SU-DHL-6 (cell line): ENCODE measurements around the gene DOK7.

Source experiments
- H2AFZ ChIP-seq: fragments of 200-600 bp; sonication (generic); 2 replicates; pipeline ENCODE4 v1.6.1; 2014; ENCODE audit warnings: low read depth, mild to moderate bottlenecking, moderate library complexity, mixed read lengths, antibody characterized with exemption, low read length; ENCODE audit not compliant: severe bottlenecking
- H3F3A ChIP-seq: fragments of 200-600 bp; shearing (Covaris generic); 2 replicates; pipeline ENCODE4 v1.6.0; 2016; ENCODE audit warnings: antibody characterized with exemption, mild to moderate bottlenecking; ENCODE audit not compliant: insufficient read depth
- H3K27ac ChIP-seq: fragments of 200-600 bp; sonication (generic); 2 replicates; pipeline ENCODE4 v1.5.1; 2016; ENCODE audit warnings: low read depth, mild to moderate bottlenecking, low read length, moderate library complexity, mixed read lengths
- H3K27me3 ChIP-seq: fragments of 200-600 bp; sonication (generic), shearing (Covaris generic); 2 replicates; pipeline ENCODE4 v1.6.0; 2014; ENCODE audit warnings: mild to moderate bottlenecking, low read length
- H3K36me3 ChIP-seq: fragments of 200-600 bp; sonication (generic); 2 replicates; pipeline ENCODE4 v1.6.1; 2014; ENCODE audit warnings: mild to moderate bottlenecking, low read length, mixed read lengths
- H3K4me2 ChIP-seq: fragments of 300-600, 200-600 bp; shearing (Covaris generic), sonication (generic); 2 replicates; pipeline ENCODE4 v1.6.0; 2014; ENCODE audit warnings: low read length, low read depth, mild to moderate bottlenecking; ENCODE audit not compliant: poor library complexity, severe bottlenecking
- H3K4me3 ChIP-seq: fragments of 200-600 bp; sonication (generic); 2 replicates; pipeline ENCODE4 v1.5.1; 2014; ENCODE audit warnings: antibody characterized with exemption, low read length, mild to moderate bottlenecking, mixed read lengths; ENCODE audit not compliant: insufficient read depth, poor library complexity, severe bottlenecking
- H3K79me2 ChIP-seq: fragments of 200-600 bp; sonication (generic); 2 replicates; pipeline ENCODE4 v1.6.1; 2014; ENCODE audit warnings: mild to moderate bottlenecking, low read length, moderate library complexity; ENCODE audit not compliant: insufficient read depth
- H3K9ac ChIP-seq: fragments of 200-600 bp; sonication (generic); 2 replicates; pipeline ENCODE4 v1.7.0; 2014; ENCODE audit warnings: mild to moderate bottlenecking, low read length
- H3K9me2 ChIP-seq: fragments of 200-600 bp; sonication (generic); replicated peaks from 2 replicates; pipeline ENCODE4 v1.6.1; 2014; ENCODE audit warnings: low read length; ENCODE audit not compliant: insufficient read depth
- H3K9me3 ChIP-seq: fragments of 200-600 bp; sonication (generic); 2 replicates; pipeline ENCODE4 v1.6.1; 2014; ENCODE audit warnings: low read length, mixed read lengths; ENCODE audit not compliant: insufficient read depth
- H4K20me1 ChIP-seq: fragments of 200-600 bp; sonication (generic); 2 replicates; pipeline ENCODE4 v1.6.1; 2014; ENCODE audit warnings: low read depth, mild to moderate bottlenecking, antibody characterized with exemption, low read length, moderate library complexity, mixed read lengths
- CTCF ChIP-seq: fragments of 200-600 bp; sonication (generic); IDR thresholded peaks from one replicate; pipeline ENCODE4 v1.5.1; 2017; ENCODE audit warnings: antibody characterized with exemption, mild to moderate bottlenecking, low read length, moderate library complexity; ENCODE audit not compliant: insufficient read depth, poor library complexity, severe bottlenecking
- EZH2phosphoT487 ChIP-seq: fragments of 200-600 bp; sonication (generic), shearing (Covaris generic); conservative IDR thresholded peaks from 2 replicates; pipeline ENCODE4 v1.6.1; 2018; ENCODE audit warnings: mild to moderate bottlenecking, antibody characterized with exemption, low read length, moderate library complexity, mixed read lengths

Gene DOK7

GRCh38 chr4:3493720-3494461 is 30.8 kb downstream of the DOK7 start:
- Histone ChIP-seq H3K4me2 (no peak overlapping the region), H2AFZ (no peak overlapping the region), H3K27ac (no peak overlapping the region), H3K9ac (no peak overlapping the region), H3K9me3 (no peaks in the 10 kb centered on the region), H3K9me2 (no peaks in the 10 kb centered on the region), H3K36me3 (no peaks in the 10 kb centered on the region), H3F3A (no peaks in the 10 kb centered on the region), H3K4me3 (no peak overlapping the region), H3K79me2 (no peaks in the 10 kb centered on the region), H3K27me3 (no peaks in the 10 kb centered on the region), H4K20me1 (no peaks in the 10 kb centered on the region)
- TF ChIP-seq CTCF (no peak), EZH2phosphoT487 (no peak)

- no peak overlapping the region for H3K9ac ChIP-seq
- no peaks in the 10 kb centered on the region for H3K9me3 ChIP-seq
- H3K4me3 ChIP-seq, result no peak overlapping the region
- no peaks in the 10 kb centered on the region for H4K20me1 ChIP-seq
- H3K27me3 ChIP-seq, result no peaks in the 10 kb centered on the region
- H3K27ac ChIP-seq, result no peak overlapping the region
- no peak overlapping the region for H3K4me2 ChIP-seq
- no peaks in the 10 kb centered on the region for H3K36me3 ChIP-seq
- no peaks in the 10 kb centered on the region for H3K79me2 ChIP-seq
- H3F3A ChIP-seq, result no peaks in the 10 kb centered on the region
- H2AFZ ChIP-seq, result no peak overlapping the region
- H3K9me2 ChIP-seq, result no peaks in the 10 kb centered on the region
- TF ChIP-seq CTCF (no peak), EZH2phosphoT487 (no peak)
These were observed 31.4 kb downstream of the DOK7 start for GRCh38 chr4:3494462-3494871.

- Histone ChIP-seq H3K27ac (no peak overlapping the region), H4K20me1 (no peaks in the 10 kb centered on the region), H3K27me3 (no peaks in the 10 kb centered on the region), H3K9me3 (no peaks in the 10 kb centered on the region), H3K36me3 (no peaks in the 10 kb centered on the region), H3F3A (no peaks in the 10 kb centered on the region), H2AFZ (no peak overlapping the region), H3K79me2 (no peaks in the 10 kb centered on the region), H3K9me2 (no peaks in the 10 kb centered on the region), H3K4me3 (no peak overlapping the region), H3K9ac (no peak overlapping the region), H3K4me2 (no peak overlapping the region)
- TF ChIP-seq CTCF (no peak), EZH2phosphoT487 (no peak)
These were observed 32.3 kb downstream of the DOK7 start for GRCh38 chr4:3495204-3495975.
